SW 1271 (cell line): ENCODE results near the gene FBXO47.
"Not testable (repeated sequence)": the region's sequence is repeated elsewhere in the genome, so short reads cannot be mapped to it uniquely, and the experiment has no call there.

ENCODE experiments used
- DNase-seq, 2 experiments: peaks; one replicate each; lab custom pipeline; 2025; lab: John Stamatoyannopoulos, UW

Gene FBXO47

DNA sequence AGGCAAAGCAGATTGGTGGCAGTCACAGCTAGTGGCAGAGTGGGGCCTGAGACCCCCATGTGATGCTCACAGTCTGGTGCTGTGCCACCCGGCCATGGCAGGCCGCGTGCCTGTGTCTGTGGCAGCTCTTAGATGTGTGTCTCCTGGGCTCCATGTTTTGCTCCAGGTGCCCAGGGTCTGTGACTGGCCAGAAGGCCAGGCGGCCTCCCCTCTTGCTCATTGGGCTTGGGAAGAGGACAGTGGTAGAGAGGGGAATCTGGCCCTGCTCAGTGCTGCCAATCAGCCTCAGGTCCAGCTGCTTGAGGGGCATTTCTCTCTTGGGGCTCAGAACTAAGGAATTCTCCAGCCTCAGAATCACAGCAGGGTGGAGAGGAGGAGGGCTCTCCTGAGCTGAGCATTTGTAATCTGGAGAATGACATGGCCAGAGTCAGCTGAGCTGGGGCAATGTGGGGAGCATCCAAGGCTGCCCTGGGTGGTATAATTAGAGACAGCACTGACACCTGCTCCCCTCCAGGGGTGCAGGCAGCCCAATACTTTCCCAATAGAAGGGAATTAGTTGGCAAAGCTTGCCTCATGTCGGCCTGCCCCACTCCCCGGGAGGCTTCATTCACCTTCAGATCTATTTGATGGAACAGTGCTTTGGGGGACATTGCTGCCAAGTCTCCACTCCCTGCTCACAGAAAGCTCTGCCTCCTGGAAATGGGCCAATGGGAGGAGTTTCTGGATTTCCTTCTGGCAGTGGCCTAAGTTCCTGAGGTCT is 44.5 kb downstream of the FBXO47 start:
- DNase-seq = peak in 1 of 2 experiments; percentile 44

DNA sequence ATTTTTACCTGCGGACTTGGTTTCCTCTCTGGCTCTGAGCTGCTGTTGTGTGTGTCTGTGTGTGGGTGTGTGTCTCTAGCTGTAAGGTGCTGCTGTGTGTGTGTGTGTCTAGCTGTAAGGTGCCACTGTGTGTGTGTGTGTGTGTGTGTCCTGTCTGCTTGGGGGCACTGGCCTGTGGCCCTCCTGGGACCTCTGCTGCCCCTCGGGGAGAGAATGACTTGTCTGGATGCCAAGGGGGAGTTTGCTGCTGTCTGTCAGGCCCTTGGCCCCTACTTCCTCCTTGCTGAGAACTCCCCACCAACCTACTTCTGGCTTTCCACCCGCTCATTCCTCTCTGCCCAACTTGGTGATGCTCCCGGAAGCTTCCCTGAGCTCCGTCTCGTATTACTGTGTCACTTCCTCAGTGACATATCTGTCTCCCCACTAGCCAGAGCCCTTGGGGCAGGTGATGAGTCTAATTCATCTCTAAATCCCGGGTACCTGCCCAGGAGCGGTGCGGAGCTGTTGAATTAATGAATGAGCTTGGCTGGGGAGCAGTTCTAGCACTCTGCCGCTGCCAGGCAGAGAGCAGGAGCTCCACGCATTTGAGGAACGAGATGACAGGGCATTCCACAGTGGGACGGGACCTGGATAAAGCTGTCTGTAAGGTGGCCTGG is 45.3 kb downstream of the FBXO47 start:
- DNase-seq = no peak

DNA sequence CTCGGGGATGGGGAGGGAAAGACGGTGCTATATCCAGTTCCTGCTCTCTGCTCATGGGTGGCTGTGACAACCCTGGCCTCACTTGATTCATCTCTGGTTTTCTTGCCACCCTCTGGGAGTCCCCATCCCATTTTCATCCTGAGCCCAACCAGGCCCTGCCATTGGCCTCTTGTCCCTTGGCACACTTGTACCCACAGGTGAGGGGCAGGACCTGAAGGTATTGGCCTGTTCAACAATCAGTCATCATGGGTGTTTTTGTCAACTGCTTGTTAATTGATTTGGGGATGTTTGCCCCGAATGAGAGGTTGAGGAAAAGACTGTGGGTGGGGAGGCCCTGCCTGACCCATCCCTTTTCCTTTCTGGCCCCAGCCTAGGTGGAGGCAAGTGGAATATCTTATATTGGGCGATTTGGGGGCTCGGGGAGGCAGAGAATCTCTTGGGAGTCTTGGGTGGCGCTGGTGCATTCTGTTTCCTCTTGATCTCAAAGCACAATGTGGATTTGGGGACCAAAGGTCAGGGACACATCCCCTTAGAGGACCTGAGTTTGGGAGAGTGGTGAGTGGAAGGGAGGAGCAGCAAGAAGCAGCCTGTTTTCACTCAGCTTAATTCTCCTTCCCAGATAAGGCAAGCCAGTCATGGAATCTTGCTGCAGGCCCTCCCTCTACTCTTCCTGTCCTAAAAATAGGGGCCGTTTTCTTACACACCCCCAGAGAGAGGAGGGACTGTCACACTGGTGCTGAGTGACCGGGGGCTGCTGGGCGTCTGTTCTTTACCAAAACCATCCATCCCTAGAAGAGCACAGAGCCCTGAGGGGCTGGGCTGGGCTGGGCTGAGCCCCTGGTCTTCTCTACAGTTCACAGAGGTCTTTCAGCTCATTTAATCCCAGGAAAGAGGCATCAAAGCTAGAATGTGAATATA is 46.6 kb downstream of the FBXO47 start:
- no peak for DNase-seq

DNA sequence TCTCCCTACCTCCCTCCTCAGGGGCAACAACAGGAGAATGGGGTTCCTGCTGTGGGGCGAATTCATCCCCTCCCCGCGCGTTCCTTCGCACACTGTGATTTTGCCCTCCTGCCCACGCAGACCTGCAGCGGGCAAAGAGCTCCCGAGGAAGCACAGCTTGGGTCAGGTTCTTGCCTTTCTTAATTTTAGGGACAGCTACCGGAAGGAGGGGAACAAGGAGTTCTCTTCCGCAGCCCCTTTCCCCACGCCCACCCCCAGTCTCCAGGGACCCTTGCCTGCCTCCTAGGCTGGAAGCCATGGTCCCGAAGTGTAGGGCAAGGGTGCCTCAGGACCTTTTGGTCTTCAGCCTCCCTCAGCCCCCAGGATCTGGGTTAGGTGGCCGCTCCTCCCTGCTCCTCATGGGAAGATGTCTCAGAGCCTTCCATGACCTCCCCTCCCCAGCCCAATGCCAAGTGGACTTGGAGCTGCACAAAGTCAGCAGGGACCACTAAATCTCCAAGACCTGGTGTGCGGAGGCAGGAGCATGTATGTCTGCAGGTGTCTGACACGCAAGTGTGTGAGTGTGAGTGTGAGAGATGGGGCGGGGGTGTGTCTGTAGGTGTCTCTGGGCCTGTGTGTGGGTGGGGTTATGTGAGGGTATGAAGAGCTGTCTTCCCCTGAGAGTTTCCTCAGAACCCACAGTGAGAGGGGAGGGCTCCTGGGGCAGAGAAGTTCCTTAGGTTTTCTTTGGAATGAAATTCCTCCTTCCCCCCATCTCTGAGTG is 47.7 kb downstream of the FBXO47 start:
- DNase-seq = no peak

DNA sequence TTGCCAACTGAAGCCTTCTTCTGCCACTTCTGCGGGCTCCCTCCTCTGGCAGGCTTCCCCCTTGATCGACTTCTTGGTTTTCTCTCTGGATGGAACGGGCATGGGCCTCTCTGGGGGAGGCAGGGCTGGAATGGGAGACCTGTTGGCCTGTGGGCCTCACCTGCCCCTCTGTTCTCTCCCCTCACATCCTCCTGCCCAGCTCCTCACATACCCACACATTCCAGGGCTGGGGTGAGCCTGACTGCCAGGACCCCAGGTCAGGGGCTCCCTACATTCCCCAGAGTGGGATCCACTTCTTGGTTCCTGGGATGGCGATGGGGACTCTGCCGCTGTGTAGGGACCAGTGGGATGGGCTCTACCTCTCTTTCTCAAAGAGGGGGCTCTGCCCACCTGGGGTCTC is 48.3 kb downstream of the FBXO47 start:
- DNase-seq = no peak

DNA sequence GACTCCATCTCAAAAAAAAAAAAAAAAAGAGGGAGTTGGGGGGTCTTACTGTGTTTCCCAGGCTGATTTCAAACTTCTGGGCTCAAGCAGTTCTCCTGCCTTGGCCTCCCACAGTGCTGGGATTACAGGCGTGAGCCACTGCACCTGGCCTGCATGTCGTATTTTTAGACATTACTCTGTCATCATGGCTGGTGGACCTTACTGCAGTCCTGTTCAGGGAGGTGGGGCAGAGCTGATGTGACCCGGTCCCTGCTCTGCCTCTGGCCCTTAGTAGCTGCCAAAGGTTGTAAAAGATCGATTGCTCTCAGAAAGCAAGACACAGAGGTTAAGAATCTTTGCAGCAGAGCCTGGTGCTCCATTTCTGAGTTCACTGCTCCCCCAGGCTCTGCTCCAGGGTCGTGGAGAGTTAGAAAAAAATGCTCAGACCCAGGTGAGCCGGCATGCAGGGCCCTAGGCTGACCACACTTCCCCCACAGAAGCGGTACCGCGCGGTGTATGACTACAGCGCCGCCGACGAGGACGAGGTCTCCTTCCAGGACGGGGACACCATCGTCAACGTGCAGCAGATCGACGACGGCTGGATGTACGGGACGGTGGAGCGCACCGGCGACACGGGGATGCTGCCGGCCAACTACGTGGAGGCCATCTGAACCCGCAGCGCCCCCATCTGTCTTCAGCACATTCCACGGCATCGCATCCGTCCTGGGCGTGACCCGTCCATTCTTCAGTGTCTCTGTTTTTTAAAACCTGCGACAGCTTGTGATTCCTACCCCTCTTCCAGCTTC is 48.9 kb downstream of the FBXO47 start:
- DNase-seq = no peak

DNA sequence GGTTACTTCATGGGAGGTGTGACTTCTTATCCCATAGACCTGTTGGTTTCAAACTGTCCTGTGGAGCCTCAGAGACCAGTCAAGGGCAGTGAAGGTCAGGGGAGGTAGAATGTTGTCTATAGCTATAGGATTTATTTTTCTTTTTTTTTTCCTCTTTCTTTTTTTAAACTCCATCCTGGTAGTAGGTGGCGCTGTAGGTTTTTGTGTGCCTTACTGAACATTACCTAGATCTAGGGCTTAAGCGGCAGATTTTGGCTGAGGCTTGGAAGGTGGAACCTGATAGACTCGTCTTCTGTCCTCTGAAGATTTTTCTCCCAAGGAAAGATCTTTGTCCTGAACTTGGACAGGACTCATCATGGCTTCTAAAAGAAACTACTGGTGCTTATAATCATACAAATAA is 49.9 kb downstream of the FBXO47 start:
- DNase-seq = no peak

DNA sequence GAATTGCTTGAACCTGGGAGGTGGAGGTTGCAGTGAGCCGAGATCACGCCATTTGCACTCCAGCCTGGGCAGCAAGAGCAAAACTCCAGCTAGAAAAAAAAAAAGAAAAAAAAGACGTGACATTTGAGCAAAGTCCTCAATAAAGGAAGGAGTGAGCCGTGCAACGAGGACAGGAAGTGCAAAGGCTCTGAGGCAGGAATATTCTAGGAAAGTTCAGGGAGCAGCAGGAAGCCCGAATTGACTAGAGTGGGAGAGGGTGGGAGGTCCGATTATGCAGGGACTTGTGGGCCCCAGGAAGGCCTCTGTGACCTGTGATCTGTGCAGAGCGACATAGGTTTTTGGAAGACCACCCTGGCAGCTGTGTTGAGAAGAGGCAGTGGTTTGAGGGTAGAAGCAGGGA is 50.4 kb downstream of the FBXO47 start:
- no peak for DNase-seq

DNA sequence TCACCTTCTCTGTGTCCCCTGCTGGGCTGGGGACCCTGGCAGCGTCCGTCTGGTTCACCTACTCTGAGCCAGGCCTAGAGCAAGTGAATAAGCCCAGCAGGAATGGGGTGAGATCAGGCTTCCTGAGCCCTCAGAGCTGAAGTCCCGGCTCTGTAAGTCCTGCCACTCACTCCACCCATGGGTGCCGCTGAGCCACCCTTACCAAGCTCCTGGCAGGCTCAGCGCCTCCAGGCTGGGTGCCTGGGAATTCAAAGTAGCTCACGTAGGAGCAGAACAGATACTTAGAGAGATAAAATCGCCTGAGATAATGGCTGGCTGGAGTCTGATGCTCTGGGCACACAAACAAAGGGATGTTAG is 51.6 kb downstream of the FBXO47 start:
- no peak for DNase-seq

DNA sequence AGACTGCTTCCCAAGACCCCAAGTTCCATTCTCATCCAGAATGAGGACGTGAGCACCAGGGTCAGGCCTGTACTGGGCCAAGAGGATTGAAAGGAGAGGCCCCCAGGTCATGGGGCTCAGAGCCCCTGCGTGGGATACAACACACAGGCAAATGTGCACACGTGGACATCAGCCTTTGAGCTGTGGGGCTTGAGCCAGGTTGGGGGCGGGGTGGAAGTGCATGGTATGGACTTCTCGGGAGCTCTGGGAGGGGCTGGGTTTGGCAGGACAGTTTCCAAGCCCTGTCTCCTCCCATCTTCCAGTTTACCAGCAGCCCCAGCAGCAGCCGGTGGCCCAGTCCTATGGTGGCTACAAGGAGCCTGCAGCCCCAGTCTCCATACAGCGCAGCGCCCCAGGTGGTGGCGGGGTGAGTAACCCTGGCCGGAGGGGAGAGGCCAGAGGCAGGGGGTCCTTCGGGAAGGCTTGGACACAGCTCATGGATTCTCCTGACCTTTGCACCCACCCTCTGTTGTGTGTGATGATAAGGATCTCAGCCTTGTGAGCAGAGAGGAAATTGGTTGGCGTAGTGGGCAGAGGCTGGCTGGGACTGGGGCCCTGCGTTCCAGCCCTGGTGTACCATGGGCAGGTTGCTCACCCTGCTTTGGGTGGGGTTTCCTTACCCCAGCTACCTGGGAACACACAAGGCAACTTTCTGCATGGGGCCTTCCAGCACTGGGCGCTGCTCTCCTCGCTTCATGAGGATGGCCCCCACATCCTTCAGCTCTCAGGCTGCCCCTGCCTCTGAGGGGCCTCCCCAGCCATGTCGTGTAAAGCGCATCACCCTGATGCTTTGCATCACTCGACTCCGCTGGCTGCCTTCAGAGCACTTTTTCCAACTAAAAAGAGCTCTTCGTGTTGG is 52.2 kb downstream of the FBXO47 start:
- DNase-seq = no peak

DNA sequence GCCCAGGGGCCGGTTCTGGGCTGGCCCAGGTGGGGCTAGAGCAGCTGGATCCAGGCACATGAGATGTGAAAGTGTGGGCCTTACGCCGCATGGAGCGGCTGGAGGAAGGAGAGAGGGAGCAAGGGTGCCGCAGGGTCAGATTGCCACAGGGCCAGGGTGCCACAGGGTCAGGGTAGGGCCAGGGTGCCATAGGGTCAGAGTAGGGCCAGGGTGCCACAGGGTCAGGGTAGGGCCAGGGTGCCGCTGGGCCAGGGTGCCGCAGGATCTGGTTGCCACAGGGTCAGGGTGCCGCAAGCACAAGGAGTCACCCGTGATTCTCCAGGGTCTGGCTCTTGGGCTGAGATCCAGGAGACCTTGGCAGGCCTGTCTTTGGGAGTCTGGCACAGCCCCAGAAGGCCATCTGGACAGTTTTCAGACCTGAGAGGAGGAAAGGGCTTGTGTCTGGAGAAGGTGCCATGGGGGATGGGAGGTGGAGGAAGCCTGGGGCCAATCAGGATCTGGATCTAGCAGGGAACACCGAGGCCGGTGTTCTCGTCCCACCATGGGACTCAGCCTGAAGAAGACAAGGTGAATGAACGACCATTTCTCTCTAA is 54.9 kb downstream of the FBXO47 start:
- no peak for DNase-seq

DNA sequence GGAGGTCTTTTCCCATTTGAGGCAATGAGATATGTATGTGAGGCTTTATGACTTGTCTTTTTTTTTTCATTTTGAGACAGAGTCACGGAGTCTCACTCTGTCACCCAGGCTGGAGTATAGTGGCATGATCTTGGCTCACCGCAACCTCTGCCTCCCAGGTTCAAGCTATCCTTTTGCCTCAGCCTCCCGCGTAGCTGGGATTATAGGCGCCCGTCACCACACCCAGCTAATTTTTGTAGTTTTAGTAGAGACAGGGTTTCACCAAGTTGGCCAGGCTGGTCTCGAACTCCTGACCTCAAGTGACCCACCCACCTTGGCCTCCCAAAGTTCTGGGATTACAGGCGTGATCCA is 55.5 kb downstream of the FBXO47 start:
- not testable (repeated sequence) for DNase-seq

DNA sequence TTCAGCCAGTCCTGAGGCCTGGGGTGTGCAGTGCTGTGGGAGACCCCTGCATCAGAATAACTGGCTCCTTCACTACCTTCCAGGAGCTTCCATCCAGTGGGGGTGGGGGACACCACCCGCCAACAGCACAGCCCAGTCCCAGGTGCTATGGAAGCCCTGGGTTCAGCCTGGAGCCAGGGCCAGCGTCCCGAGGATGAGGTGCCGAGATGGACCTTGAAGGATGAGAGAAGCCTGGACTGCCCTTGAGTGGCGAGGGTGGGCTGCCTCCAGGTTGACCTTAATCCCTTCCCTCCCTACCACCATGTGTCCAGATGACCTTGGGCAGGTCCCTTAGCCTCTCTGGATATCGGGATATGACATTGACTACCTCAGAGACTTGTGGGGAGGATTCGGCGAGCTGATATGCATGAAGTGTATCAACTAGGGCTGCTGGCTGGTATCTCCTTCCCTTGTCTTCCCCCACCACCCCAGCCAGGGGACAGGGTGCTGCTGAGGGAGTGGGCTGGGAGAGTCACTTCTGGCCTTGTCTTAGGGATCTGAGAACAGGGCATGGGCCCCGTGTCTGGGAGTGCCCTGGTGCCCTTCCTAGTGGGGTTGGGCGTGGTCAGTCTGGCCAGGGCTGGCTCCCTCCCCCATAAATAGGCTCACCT is 56.0 kb downstream of the FBXO47 start:
- DNase-seq = no peak

DNA sequence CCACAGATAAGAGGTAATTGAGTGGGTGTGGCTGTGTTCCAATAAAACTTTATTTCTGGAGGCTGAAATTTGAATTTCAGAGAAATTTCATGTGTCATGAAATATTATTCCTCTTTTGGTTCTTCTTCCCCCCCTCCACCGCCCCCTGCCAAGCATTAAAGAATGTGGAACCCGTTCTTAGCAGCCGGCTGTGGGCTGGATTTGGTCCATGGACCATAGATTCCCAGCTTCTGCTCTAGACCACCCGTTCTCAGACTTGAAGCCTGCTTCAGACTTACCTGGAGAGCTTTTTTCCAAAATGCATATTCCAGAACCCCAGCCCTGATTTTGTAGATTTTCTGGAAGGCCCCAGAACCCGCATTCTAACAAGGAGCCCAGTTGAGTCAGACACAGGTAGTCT is 56.9 kb downstream of the FBXO47 start:
- no peak for DNase-seq

DNA sequence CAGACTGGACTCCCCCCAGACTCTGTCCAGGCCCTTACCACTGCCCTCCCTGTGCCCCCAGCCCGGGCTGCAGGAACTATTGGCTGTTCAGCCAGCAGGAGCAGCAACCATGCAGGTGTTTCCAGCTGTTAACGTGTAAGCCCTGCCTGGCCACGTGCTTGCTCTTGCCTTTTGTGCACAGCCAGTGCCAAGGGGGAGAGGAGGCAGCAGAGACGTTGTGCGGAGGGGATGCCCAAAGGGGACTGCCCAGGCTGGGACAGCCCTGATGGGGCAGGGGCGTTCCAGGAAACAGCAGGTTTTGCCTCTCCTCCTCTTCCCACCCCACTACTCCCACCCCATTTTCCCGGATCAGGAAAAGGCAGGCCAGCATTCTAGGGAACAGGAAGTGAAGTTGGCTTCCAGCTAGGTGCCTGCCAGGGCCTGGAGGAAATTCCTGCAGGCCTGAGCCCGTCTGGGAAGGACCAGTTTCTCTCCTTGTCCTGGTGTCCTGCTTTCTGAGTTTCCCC is 58.5 kb downstream of the FBXO47 start:
- no peak for DNase-seq

DNA sequence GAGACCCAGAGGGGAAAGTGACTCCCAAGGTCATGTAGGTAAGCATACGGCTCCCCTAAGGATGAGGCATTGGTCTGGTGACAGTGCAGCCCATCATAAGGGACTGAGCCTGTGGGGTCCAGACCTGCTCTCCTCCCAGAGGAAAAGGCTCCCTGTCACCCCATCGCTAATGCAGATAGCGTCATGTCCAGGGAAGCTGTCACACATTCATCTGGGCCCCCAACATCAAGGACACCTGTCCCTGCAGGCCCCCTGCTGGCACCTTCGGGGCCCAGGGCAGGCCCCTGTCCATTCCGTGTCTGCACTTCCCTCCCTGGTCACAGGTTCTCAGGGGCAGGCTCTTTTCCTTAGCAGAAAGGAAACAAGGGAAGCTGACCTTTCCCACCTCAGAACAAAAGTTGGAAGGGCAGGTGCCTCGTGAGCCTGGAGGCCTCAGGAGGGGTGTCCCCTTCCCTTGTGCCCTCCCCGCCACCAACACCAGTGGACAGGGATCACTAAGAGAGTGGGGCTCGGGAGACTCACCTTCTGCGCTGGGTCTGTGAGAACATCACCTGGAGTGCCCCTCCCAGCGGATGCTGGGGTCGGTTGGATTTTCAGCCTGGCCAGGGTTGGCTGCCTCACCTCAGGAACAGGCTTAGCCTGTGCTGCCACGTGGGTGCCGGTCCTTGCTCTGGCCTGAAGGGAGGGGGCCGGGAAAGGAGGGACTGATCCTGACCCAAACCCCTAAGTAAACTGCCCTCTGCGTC is 59.1 kb downstream of the FBXO47 start:
- no peak for DNase-seq

DNA sequence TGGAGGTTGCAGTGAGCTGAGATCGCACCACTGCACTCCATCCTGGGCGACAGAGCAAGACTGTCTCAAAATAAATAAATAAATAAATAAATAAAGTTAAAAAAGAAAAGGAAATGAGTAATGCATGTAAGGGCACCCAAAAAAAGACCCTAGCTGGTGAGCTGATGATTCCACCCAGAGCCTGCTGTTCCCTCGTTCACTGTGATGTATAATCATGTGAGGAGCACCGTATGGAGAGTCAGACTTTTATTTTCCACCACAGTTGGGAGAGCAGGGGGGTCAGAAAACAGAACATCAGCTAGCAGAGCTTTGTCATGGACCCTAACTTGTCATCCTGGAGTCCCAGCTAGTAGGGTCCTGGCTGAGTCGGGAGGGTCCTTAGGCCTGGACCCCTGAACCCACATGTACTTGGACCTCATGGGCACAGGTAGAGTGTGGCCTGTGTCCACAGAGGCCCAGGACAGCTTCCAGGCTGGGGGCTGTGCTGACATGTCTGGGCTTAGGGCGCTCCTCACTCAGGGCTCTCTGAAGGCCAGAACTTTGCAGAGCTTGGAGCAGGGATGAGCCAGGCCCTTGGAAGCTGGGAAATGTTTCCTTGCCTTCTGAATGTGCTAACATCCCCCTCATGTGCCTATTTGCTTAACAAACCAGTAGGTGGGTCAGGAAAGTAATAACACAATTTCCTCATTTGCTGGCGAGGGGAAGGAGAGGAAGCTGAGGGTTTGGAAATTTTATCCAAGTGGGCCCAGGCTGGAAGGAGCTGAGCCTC is 60.6 kb downstream of the FBXO47 start:
- no peak for DNase-seq

DNA sequence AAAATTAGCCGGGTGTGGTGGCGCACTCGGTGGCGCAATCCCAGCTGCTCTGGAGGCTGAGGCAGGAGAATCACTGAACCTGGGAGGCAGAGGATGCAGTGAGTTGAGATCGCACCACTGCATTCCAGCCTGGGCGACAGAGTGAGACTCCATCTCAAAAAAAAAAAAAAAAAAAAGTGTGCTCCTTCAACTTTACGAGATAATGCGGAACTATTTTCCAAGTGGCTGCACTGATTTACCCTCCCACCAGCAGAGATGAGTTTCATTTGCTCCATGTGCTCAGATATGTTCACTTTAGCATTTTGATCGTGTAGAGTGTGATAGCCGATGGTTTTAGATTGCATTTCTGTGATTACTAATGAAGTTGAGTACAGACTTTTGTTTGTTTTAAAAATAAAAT is 61.8 kb downstream of the FBXO47 start:
- DNase-seq = no peak
